Stimulated activated CD8-positive, alpha-beta memory T cell treated with anti-CD3 and anti-CD28 coated beads, Interleukin-2, amount 100 ng/mL, for 48 hours (primary cell): ENCODE results near the gene SLC25A15.

ENCODE experiments used
- DNase-seq, 2 donors: peaks; one replicate each; pipeline ENCODE4 v3.0.0-alpha.2; 2020; ENCODE audit warnings: low read depth in 2 of 2

The SLC25A15 gene

GRCh38 chr13:40789275-40790153 lies at the start of gene SLC25A15:
Gene SLC25A15 (plus strand): TSS chr13:40789611. CDS start chr13:40793227, 3,616 bp downstream.
- DNase-seq, result peak; percentile 62 to 76

GRCh38 chr13:40749327-40749726 lies 40.1 kb upstream of the SLC25A15 start:
- DNase-seq, result no peak

- no peak for DNase-seq
Observed at GRCh38 chr13:40755082-40755700, 34.2 kb upstream of the SLC25A15 start.

- no peak for DNase-seq
Observed at GRCh38 chr13:40756042-40756441, 33.4 kb upstream of the SLC25A15 start.

- DNase-seq, result no peak
Observed at GRCh38 chr13:40758811-40759210, 30.6 kb upstream of the SLC25A15 start.

DNA sequence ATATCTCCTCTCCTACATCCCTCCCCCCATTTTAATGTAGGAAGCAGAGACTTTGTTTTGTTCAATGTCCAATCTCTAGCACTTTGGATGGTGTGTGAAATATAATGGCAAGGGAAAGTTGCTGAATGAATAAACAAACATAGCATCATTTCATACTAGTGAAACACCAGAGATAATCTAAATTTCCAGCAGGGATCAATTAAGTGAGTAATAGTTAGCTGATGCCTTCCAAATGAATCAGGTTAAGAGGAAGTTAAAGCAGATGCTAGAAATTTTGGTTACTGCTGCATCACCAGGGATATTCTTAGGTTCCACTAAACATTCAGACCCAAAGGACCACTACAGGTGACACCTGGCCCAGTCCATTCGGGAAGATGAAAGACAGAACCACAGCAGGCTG lies 26.6 kb upstream of the SLC25A15 start:
- DNase-seq, result no peak

- no peak for DNase-seq
Observed at GRCh38 chr13:40764587-40765403, 24.6 kb upstream of the SLC25A15 start.

DNA sequence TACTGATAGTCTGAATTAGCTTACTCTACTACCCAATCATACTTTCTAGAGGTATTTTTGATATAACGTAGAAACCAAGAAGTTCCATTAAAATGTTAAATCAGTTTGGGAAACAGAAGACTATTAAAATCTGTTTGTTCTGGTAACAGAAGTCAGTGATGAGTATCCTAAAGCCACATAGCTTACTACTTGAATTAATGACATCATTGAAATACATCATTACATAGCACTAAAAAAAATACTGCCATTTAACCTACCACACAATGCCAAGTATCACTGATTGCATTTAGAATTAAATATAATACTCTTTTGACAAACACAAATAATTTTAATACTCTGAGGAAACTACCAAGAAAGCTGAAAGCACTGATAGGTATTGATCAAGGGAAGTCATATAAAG lies 23.8 kb upstream of the SLC25A15 start:
- DNase-seq, result no peak

DNA sequence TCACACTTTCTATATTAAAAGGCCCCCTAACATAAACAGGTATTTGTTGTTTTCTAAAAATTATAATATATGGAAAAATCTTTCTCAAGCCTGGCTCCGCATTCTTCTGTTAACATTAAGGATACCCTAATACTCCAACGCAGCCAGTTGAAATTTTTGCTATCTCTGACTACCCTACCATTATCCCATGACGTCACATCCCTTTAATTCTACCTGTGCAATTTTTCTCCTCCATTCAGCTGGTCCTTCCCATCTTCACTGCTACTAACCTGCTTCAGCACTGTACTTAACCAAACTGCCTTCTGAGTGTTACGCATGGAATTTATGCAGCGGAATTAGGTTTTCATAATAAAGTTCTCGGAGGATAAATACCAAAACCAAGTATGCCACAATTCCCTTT lies 19.4 kb upstream of the SLC25A15 start:
- no peak for DNase-seq

- no peak for DNase-seq
Observed at GRCh38 chr13:40770609-40770933, 18.8 kb upstream of the SLC25A15 start.

GRCh38 chr13:40770934-40771618 lies 18.3 kb upstream of the SLC25A15 start, which contains the start of gene MRPS31:
Gene MRPS31 (minus strand): TSS chr13:40771190. CDS start chr13:40771136, 54 bp downstream.
- peak; percentile 93 to 95 for DNase-seq

DNA sequence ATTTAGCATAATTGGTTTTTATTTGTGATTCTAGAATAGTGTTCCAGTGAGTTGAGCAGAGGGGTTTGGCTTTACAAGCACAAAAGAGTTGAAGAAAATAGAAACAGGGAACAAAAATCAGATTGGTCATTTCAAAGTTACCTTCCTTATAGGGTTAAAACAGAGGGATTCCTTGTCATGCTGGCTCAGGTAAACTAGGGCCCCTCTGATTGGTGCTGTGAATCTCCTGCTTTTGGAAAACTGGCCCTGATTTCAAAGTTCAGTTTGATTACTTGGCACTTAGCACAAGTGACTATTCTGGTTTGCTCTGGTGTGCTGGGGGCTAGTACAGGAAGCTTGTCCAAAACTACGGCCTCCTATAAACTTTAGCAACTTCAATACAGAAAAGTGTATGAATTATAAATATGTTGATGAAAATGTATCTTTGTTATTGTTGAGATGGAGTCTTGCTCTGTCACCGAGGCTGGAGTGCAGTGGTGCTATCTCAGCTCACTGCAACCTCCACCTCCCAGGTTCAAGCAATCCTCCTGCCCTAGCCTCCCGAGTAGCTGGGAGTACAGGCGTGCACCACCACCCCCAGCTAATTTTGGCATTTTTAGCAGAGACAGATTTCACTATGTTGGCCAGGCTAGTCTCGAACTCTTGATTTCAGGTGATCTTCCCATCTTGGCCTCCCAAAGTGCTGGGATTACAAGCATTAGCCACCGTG lies 16.5 kb upstream of the SLC25A15 start:
- DNase-seq, result no peak

- DNase-seq, result no peak
Observed at GRCh38 chr13:40774672-40775071, 14.7 kb upstream of the SLC25A15 start.

DNA sequence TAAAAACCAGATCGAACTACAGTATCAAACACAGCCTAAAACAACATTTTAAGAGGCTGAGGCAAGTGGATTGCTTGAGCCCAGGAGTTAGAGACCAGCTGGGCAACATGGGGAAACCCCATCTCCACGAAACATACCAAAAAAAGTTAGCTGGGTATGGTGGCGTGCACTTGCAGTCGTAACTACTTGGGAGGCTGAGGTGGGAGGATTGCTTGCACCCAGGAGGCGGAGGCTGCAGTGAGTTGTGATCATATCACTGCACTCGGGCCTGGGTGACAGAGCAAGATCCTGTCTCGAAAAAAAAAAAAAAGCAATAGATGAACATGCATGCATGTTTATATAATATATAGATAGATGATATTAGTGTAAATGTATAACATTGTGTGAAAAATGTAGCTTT lies 13.2 kb upstream of the SLC25A15 start:
- DNase-seq, result no peak

DNA sequence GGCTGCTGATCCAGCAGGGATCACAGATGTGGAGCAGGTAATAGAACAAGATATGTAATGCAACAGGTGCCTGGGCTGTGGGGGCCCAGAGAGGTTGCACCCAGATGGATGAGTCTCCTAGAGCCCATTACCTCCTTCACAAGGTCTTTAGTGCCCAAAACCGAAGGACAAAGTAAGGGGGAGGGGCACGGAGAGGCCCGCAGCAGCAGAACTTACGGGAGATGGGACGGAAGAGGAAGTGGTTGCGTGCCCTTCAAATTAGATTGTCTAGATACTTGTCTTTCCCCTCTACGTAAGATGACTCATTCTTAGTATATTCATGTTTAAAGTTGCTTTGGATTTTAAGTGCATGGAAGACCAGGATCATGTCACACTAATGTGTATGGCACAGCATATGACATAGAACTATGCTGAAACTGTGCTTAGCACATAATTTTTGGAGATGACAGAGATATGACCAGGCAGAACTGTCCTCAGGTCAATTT lies 12.7 kb upstream of the SLC25A15 start:
- DNase-seq, result peak; percentile 33 to 45

GRCh38 chr13:40777166-40777808 lies 12.1 kb upstream of the SLC25A15 start:
- DNase-seq, result no peak

DNA sequence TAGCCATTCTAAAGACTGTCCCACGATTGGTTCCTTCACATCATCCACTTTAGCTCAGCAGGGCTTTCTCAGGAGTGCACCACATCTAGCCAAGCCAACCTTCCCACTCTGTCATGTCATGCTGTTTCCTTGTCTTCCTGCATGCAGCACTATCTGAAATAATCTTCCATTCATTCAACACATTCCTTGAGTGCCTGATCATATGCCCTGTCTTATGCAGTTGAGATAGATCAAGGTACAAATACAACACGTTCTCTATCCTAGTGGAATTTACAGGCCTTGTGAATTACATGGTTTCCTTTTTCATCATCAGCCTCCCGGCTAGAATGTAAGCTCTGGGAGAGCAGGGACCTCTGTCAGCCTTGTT lies 11.6 kb upstream of the SLC25A15 start:
- DNase-seq, result no peak

DNA sequence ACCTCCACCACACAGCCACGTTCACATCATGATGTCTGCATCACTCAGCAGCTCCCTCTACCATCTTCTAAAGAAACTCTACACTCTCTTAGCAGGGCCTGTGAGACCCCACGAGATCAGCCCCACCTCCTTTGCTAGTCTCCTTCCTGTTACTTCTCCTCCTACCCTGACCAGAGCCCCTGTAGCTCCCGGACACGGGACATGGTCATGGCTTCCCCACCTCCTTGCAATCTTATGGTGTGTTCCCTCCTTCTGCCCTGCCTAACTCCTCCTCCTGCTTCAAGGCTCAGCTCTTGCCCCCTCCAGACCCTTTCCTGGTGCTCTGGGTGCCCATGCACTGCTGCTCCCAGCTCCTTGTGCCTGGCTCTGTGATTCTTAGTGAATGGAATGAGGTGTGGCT lies 10.4 kb upstream of the SLC25A15 start:
- no peak for DNase-seq

DNA sequence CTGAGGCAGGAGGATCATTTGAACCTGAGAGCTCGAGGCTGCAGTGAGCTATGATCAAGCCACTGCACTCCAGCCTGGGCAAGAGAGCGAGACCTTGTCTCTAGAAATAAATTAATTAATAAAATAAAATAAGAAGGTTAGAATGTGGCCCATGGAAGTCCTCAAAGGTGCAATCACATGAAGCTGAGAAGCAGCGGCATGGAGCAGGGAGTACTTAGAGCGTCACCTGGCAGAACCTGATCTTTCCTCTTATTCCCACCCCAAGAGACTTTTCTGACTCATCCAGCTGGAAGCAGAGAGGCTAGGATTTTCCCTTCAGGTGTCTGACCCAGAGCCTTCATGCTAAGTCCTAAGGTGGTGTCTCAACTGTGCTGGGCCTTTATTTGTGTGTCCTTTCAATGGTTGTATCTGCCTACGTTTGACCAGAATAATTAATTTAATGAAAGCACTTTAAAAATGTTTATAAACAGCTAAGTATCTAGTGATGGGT lies 9.6 kb upstream of the SLC25A15 start:
- DNase-seq, result no peak

GRCh38 chr13:40780822-40781401 lies 8.5 kb upstream of the SLC25A15 start:
- DNase-seq, result no peak
